SKM-1 treated with dmso at 0.1 percent for 144 hours (cell line): ENCODE results near the gene LIAS.
"Not testable (repeated sequence)": the region's sequence is repeated elsewhere in the genome, so short reads cannot be mapped to it uniquely, and the experiment has no call there.

Experiments used
- DNase-seq: peaks from one replicate; lab custom pipeline; 2025; ENCODE audit not compliant: unreplicated experiment; lab: John Stamatoyannopoulos, UW

LIAS gene

DNA sequence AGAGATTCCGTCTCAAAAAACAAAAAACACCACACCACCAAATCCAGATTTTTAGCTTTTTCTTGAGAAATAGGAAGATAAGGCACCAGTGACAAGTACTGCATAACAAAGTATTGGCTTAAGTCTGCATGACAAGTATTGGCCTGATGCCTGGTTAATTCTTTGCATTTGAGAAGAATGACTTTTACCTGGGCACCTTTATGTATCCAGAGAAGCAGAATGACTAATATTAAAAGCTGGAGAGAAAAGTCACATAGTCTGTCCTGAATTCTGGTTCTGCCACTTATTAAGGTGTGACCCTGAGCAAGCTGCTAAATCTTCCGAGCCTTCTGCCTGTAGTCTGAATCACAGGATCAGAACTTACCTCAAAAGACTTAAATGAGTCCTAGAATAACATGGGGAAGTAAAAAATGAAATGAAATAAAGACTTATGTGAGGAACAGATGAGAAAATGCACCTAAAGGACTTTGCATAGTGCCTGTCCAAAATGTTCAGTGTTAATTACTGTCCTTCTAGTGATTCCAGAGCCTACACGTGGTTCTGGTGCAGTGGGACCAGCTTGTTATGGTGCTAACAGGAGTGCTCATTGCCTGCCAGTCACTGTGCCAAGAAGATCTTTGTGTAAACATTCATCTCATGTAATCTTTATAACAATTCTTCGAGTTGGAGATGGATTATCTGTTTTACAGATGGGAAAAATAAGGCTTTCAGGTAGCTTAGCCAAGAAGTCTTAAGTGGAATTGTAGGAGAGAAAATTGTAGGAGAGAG lies 36.8 kb downstream of the LIAS start:
- DNase-seq = no peak

DNA sequence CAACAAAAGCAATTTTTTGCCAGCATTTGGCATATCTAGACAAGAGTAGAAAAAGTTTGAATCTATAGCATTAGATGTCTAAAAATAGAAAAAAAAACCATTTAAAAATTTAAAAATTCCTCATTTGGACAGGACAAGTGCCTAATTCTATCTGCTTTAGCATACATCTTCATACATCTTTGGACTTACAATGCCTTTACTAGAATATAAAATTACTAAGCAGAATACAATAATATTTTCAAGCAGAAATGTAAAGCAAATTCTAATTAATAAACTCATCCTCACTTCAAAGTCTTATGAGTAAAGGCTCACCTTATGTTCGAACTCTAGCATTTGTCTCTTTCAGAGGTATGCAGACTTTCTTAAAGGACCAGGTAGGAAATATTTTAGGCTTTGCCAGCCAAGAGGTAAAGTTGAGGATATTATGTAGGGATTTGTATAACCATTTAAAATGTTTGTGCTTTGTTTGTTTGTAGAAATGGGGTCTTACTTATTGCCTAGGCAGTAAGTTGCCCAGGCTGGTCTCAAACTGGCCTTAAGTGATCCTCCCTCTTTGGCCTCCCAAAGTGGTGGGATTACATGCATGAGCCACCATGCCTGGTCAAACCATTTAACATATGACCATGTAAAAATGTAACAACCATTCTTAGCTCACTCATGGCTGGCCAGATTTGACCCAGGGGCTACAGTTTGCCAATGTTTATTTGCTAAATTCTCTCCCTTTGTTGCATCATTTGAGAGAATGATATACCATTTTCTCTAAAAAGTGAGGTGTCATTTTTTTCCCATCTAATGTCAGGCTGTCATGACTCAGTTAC lies 39.3 kb downstream of the LIAS start:
- no peak for DNase-seq

DNA sequence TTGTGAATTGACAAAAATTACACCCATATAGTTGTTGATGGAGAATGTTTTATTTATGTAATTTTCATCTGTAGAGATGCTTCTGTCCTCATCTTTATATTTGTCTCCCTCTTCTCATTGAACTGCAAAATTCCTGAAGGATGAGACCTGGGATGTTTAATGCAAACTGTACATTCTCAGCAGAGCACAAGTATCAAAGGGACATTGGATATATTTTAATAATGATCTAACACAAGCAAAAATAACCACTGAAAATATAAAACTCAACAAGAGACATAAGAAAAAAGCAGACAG lies 39.8 kb downstream of the LIAS start:
- no peak for DNase-seq

DNA sequence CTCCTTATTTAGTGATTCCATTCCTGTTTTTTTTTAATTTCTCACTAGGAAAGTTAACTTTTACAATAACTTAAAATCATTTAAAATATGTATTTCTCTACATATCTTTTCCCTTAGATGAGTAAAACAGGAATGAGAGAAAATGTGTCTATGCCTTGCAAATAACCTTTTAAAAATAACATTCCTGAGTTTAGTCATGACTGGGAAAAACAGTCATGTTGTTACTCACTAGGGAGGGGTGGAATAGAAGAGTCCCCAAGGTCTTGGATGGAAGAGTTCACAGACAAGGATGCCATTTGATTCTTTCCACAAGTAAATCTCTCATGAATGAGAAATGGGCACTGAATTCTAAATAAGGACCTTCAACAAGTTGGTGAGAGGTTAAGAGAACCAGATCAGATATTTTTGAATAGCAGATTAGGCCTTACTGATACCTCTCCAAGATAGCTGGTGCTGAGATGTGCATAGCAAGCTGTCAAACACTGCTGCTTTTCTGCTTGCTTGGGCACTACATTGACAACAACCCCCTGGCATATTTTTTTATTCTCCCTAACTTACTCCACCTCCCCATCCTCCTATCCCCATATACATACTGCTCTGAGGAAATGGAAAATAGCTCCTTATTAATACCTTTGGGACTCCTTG lies 43.3 kb downstream of the LIAS start:
- no peak for DNase-seq

DNA sequence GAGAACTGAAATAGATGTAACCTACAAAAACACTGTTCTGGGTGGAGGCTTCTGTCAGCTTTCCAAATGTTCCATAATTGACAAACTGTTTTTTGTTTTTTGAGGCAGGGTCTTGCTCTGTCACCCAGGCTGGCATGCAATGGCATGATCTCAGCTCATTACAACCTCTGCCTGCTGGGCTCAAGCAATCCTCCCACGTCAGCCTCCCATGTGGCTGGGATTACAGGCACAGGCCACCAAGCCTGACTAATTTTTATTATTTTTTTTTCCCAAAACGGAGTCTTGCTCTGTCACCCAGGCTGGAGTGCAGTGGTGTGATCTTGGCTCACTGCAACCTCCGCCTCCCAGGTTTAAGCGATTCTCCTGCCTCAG lies 43.8 kb downstream of the LIAS start:
- DNase-seq = not testable (repeated sequence)

DNA sequence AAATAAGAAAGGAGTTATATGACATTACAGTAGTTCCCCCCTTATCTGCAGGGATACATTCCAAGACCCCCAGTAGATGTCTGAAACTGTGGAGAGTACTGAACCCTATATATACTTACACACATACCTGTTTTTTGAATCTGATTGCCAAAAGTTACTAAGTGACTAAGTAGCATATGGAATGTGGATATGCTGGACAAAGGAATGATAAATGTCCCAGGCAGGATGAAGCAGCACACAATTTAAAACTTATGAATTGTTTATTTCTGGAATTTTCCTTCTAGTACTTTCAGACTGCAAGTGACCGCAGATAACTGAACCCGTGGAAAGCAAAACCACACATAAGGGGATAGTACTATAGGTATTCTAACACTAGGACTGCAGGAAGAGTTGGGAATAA lies 45.7 kb downstream of the LIAS start:
- no peak for DNase-seq

DNA sequence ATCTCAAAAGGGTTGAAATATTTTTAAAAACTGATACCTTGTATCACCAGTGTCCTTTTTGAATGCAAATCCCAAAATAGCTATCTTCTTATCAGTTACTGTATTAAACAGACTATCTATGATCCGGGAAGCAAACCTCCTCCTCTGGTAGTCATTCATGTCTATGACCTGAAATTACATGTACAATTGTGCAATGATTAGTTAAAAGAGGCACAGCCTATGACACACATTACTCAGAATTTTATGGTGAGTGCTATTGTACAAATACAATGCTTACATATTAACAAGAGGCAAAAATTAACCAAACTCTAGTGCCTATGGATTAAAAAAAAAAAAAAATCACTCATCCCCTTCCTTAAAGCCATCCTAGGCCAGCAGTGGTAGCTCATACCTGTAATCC lies 46.7 kb downstream of the LIAS start:
- no peak for DNase-seq

DNA sequence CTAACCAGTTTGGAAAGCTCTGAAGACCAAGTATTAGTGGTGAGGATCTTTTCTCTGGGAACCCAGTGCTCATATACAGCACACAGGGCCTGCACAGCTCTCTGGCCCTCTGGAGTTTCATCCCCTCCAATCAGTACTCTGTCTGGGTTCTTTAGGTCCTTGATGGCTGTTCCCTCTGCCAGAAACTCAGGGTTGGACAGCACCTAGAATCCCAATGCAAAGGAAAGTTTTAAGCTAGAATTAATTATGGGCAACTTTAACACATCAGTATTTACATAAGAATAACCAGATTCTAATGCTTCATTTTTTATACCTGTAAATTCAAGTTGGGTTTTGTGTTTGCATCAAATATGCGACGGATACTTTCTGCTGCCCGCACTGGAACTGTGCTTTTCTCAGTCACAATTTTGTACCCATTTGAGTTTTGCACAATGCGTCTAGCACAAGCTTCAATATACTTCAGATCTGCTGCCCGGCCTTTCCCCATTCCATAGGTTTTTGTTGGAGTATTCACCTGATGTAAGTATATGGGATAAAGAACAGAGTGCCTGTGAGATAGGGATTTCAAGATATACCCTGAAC lies 51.6 kb downstream of the LIAS start:
- no peak for DNase-seq

DNA sequence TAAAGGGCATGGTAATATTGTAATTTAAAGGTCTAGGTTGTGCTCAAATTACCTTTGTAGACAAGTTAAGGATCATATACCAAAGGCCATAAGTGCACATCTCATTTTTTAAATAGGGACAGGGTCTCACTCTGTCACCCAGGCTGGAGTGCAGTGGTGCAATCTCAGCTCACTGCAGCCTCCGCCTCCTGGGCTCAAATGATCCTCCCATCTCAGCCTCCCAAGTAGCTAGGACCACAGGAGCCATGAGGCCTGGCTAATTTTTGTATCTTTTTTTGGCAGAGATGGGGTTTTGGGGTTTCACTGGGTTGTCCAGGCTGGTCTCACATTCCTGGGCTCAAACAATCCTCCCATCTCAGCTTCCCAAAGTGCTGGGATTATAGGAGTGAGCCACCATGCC lies 55.4 kb downstream of the LIAS start:
- not testable (repeated sequence) for DNase-seq

DNA sequence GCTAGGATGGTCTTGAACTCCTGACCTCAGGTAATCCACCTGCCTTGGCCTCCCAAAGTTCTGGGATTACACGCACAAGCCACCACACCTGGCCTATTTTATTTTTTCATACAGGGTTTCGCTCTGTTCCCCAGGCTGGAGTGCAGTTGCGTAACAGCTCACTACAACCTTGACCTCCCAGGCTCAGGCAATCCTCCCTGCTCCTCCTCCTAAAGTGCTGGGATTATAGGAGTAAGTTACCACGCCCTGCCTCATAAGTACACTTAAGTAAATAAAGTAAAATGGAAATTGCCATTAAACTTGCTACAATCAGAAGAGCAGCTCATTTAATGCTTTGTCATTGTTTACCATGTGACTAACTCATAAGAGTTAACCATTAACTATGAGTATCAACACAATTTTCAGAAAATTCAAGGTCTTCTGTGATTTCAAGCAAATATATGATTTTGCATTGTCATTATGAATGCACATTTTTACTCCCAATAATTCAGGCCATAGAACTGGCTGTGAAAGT lies 56.1 kb downstream of the LIAS start:
- no peak for DNase-seq

DNA sequence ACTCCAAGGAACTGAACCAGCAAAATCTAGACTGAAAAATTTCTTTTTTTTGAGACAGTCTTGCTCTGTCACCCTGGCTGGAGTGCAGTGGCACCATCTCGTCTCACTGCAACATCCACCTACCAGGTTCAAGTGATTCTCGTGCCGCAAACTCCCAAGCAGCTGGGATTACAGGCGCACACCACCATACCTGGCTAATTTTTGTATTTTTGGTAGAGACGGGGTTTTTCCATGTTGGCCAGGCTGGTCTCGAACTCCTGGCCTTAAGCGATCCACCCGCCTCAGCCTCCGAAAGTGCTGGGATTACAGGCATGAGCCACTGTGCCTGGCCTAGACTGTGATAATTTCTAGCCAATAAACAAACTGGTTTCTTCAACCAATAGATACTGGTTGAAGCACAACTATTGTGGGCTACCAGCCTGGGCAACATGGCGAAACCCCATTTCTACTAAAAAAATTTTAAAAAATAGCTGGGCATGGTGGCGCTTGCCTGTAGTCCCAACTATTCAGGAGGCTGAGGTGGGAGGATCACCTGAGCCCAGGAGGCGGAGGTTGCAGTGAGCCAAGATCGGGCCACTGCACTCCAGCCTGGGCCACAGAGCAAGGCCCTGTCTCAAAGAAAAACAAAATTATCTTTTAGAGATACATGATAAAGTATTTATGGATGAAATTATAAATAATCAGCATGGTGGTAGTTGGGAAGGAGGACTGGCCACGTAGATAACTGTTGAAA lies 57.0 kb downstream of the LIAS start:
- DNase-seq = not testable (repeated sequence)

DNA sequence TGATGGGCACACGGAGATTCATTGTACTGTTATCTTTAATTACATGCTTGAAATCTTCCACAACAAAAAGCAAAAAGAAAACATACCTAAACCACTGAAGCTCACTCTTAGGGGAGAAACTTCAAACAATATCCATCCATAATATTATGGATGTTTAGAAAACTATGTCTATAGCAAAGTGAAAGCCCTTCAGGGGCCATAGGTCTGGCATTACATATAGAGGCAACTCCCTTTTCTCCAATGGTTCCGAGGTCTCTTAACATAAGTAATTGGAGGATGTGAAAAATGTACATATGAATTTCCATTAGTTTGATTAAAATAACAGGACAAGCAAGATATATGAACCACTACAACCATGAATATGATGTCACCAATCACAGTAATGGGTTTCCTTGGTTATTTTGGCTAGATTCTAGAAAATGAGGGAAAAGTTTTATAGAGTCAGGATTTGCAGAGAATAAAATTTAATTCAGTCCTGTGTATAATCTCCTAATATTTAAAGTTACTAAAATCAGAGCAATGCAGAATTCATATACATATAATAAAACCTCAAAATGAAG lies 57.6 kb downstream of the LIAS start:
- DNase-seq = no peak

DNA sequence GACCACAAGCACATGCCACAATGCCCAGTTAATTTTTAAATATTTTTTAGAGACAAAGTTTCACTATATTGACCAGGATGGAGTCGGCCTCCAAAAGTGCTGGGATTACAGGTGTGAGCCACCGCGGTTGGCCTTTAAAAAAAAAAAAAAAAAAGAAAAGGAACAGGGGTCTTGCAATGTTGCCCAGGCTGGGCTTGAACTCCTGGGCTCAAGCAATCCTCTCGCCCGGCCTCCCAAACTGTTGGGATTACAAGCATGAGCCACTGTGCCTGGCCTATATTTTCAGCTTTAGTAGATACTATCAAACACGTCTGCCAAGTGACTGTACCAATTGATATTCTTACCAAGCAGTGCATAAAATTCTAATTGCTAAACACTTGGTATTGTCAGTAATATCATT lies 59.6 kb downstream of the LIAS start:
- DNase-seq = no peak

DNA sequence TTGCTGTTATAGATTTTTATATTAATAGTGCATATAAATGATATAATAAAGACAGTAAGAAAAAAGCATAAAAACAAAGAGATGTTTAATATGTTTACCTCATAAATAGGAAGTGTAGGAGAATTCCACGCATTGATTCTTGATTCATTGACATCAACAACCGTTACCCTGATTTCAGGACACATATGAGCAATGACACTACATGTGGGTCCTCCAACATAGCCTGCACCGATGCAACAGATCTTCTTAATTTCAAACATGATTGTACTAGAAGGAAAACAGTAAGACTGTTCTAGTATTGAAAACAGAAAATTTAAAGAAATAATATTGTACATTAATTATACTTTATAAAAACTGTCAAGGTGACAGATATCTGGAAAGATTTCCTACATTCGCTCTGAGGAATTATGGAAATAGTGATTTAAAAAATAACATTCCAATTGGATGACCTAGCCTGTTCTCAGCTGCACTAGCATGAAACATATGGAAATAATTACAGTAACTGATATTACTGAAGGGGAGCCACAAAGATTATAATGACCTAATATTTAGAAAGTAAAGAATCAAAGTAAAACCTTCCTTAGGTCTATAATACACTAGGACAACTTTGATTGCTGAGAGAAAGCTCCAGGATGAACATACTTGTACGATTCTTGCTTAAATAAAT lies 62.5 kb downstream of the LIAS start:
- no peak for DNase-seq

DNA sequence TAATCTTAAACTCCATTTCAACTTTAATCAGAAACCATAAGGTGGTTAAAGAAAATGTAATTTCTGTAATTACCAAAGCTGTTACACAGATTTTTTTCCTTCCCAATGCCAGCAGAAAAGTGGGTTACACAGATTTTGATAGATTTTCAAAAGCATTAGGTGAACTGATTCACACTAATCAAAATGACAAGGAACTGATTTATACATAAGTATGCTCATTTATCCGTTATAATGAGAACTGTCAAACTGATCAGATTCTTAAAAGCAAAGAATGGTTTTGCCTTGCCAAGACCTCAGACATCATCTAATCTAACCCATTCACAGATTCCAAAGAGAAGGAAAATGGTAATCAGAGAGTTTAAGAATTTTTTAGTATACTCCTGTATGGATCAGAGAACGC lies 63.2 kb downstream of the LIAS start:
- DNase-seq = no peak

DNA sequence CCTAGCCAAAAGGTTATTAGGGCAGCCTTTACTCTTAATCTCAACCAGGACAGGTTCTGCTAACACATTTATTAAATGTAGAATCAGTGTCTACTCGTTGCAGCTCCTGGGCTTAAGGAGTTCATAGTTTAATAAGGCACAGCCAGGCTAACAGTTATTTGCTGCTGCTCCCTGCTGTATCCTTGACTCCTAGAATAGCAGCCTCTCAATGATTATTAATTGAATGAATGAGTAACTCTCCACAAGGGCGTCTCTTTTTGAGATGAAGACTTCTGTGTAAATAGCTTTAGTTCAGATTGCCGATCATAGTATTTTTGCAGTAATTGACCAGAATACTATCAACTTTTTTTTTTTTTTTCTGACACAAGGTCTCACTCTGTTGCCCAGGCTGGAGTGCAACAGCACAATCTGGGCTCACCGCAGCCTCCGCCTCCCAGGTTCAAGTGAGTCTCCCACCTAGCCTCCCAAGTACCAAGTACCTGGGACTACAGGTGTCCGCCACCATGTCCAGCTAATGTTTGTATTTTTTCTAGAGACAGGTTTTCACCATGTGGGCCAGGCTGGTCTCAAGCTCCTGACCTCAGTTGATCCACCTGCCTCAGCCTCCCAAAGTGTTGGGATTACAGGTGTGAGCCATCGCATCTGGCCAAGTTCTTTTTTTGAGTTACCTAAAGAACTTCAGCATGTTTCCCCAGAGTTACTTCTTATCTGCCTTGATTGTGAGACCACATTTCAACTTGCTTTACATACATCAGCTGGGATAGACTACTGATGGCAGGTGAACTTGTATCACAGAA lies 65.5 kb downstream of the LIAS start:
- no peak for DNase-seq

DNA sequence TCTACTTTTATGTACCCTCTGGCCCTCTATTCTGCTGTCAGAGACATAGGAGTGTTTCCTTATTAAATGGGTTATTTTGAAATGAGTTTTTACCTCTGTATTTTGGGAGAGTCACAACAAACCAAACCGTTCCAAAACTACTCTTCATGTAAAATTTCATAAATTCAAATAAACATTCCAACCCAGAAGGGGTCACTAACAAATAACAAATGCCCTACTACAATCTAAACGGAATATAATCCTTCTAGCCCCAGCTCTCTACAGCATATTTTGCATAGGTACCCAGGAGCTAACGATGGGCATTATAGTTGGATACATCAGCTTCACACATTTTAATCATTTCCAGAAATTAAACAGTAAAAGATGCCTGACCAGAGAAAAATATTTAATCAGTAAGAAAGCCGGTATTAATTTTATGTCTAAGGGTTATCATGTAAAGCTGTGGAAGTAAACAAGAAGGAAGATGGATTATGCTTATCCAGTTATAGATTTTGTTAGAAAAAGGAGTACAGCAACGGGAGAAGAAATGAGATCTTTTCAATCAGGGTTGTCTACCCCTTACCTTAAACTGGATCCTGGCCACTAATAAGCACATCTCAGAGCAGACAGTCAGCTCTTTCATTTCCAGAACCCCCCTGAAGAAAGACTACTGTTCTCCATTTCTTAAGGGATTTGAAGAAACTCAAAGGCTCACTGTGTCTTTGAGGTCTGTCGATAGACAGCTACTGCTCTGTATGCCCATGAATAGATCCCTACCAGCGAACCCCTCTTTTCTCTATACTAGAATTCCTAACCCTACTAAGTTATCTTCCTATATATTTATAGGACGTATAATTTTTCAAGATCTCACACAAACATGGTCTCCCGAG lies 67.2 kb downstream of the LIAS start:
- no peak for DNase-seq

DNA sequence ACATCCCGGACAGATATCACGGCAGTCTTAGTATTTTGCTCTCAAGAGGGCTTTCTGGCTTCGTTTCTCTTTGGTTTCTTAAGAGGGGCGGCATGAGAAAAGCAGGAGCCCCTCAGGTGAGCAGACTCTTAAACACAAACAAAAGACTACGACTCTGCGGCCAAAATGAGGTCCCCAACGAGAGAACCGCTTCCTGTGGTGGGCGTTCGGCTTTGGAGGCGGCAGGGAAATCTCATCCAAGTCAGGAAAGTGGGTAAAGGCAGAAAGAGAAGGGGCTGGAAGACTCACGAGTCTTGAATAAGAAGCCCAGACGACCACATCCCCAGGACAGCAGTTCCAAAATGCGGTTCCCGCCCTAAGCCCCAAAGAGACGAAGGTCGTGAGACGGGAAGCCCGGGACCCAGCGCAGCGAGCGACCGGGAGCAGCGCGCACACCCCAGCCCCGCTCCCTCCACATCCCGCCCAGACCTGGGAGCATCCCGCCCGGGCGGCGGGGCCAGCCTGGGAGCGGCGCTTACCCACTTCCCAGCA lies 68.0 kb downstream of the LIAS start:
- no peak for DNase-seq
